Neural progenitor cell (in vitro differentiated cells): ENCODE measurements around the gene NCKAP5.

Experiments
- CTCF ChIP-seq: fragments of 200-600 bp; sonication (generic); IDR thresholded peaks from 2 replicates; pipeline ENCODE4 v1.5.1; 2017; ENCODE audit warnings: antibody characterized with exemption, mild to moderate bottlenecking
- EZH2 ChIP-seq: fragments of 200-600 bp; sonication (generic); IDR thresholded peaks from 2 replicates; pipeline ENCODE4 v1.6.1; 2017; ENCODE audit warnings: antibody characterized with exemption, mild to moderate bottlenecking, moderate library complexity
- EZH2phosphoT487 ChIP-seq: fragments of 200-600 bp; sonication (generic); IDR thresholded peaks from 2 replicates; pipeline ENCODE4 v1.6.1; 2017; ENCODE audit warnings: antibody characterized with exemption

- TF ChIP-seq CTCF (no peak), EZH2 (no peak), EZH2phosphoT487 (no peak)
These were observed 847.9 kb downstream of the NCKAP5 start for GRCh38 chr2:132720393-132720792.
